Stimulated activated naive B cell treated with anti-CD40 and anti-IgM and Interleukin-4, amounts not matched to agents 10 μg/mL and 1 μg/mL and 100 μg/mL, for 72 hours (primary cell): ENCODE measurements around the gene CYP1A1.
A peak's percentile ranks its signal among the peaks of the same experiment; 100 is the strongest.

ENCODE experiments used
- ATAC-seq, 2 donors: fragments of 150-1000 bp; cut with Tn5 transposase; replicated peaks; 2 replicates each; pipeline ENCODE4 v1.10.0; 2021; ENCODE audit warnings: moderate library complexity in 1 of 2
- DNase-seq: peaks from one replicate; pipeline ENCODE4 v3.0.0; 2021
- H3K27ac Mint-ChIP-seq: one replicate; pipeline ENCODE4 v1.8.0; 2022; ENCODE audit warnings: mild to moderate bottlenecking, mixed read lengths
- H3K27me3 Mint-ChIP-seq, 2 donors: one replicate each; pipeline ENCODE4 v1.8.0; 2022; ENCODE audit warnings: mixed read lengths in 2 of 2
- H3K36me3 Mint-ChIP-seq, 2 donors: one replicate each; pipeline ENCODE4 v1.8.0; 2022; ENCODE audit warnings: mixed read lengths in 2 of 2, mild to moderate bottlenecking in 1 of 2
- H3K4me1 Mint-ChIP-seq, 2 donors: one replicate each; pipeline ENCODE4 v1.8.0; 2022; ENCODE audit warnings: mixed read lengths in 2 of 2, mild to moderate bottlenecking in 1 of 2
- H3K4me3 Mint-ChIP-seq, 2 donors: one replicate each; pipeline ENCODE4 v1.8.0; 2022; ENCODE audit warnings: mild to moderate bottlenecking in 2 of 2, mixed read lengths in 2 of 2, moderate library complexity in 1 of 2
- H3K9me3 Mint-ChIP-seq, 2 donors: one replicate each; pipeline ENCODE4 v1.8.0; 2022; ENCODE audit warnings: mixed read lengths in 2 of 2, mild to moderate bottlenecking in 1 of 2

Gene CYP1A1

GRCh38 chr15:74726774-74727164 is 1.4 kb upstream of the CYP1A1 start:
- Mint-ChIP-seq H3K27ac (peak overlapping the region; percentile 89), H3K9me3 (no peaks in the 10 kb centered on the region), H3K4me1 (peaks cover 16 to 34% of the 10 kb centered on the region in 2 donors), H3K36me3 (peaks cover 2 to 4% of the 10 kb centered on the region in 2 donors), H3K4me3 (peak overlapping the region; percentile 72 to 82), H3K27me3 (peaks cover 39 to 59% of the 10 kb centered on the region in 2 donors)
- DNase-seq (no peak), ATAC-seq (peak; percentile 1 to 7)

GRCh38 chr15:74725845-74726773 is 781 bp upstream of the CYP1A1 start:
- Mint-ChIP-seq H3K4me3 (peak overlapping the region; percentile 72 to 82), H3K27ac (peak overlapping the region; percentile 89), H3K36me3 (peaks cover 2 to 4% of the 10 kb centered on the region in 2 donors), H3K27me3 (peaks cover 35 to 52% of the 10 kb centered on the region in 2 donors), H3K4me1 (peaks cover 16 to 34% of the 10 kb centered on the region in 2 donors), H3K9me3 (no peaks in the 10 kb centered on the region)
- ATAC-seq = peak; percentile 78 to 84
- DNase-seq = peak; percentile 72

- no peak for DNase-seq
- peaks cover 24 to 38% of the 10 kb centered on the region in 2 donors for H3K27me3 Mint-ChIP-seq
These were observed 631 bp downstream of the CYP1A1 start for GRCh38 chr15:74724570-74725224.

GRCh38 chr15:74723754-74724334 is 1.5 kb downstream of the CYP1A1 start:
- H3K36me3 Mint-ChIP-seq = peaks cover 2 to 4% of the 10 kb centered on the region in 2 donors
- H3K27me3 Mint-ChIP-seq = peaks cover 24 to 36% of the 10 kb centered on the region in 2 donors
- no peak overlapping the region for H3K4me3 Mint-ChIP-seq
- DNase-seq = no peak
- H3K27ac Mint-ChIP-seq = no peak overlapping the region
- no peaks in the 10 kb centered on the region for H3K9me3 Mint-ChIP-seq
- peaks cover 16 to 34% of the 10 kb centered on the region in 2 donors for H3K4me1 Mint-ChIP-seq
- ATAC-seq = peak; percentile 33 to 35

More at GRCh38 chr15:74724570-74725224, 631 bp downstream of the CYP1A1 start:
- H3K4me1 Mint-ChIP-seq = peaks cover 16 to 34% of the 10 kb centered on the region in 2 donors
- H3K4me3 Mint-ChIP-seq = peak overlapping the region; percentile 72 to 82
- H3K36me3 Mint-ChIP-seq = peaks cover 2 to 4% of the 10 kb centered on the region in 2 donors
- peak overlapping the region; percentile 81 for H3K27ac Mint-ChIP-seq
- H3K9me3 Mint-ChIP-seq = no peaks in the 10 kb centered on the region
- ATAC-seq = no peak

- peaks cover 2 to 4% of the 10 kb centered on the region in 2 donors for H3K36me3 Mint-ChIP-seq
- no peak overlapping the region for H3K27ac Mint-ChIP-seq
- ATAC-seq (no peak), DNase-seq (no peak)
- H3K27me3 Mint-ChIP-seq = peaks cover 24 to 36% of the 10 kb centered on the region in 2 donors
- H3K4me3 Mint-ChIP-seq = no peak overlapping the region
- H3K4me1 Mint-ChIP-seq = peaks cover 16 to 34% of the 10 kb centered on the region in 2 donors
- H3K9me3 Mint-ChIP-seq = no peaks in the 10 kb centered on the region
These were observed 2.1 kb downstream of the CYP1A1 start for GRCh38 chr15:74723187-74723586.

- no peaks in the 10 kb centered on the region for H3K9me3 Mint-ChIP-seq
- peaks cover 19 to 30% of the 10 kb centered on the region in 2 donors for H3K27me3 Mint-ChIP-seq
- no peak overlapping the region for H3K27ac Mint-ChIP-seq
- peaks cover 16 to 34% of the 10 kb centered on the region in 2 donors for H3K4me1 Mint-ChIP-seq
- no peak for DNase-seq
- no peak overlapping the region for H3K4me3 Mint-ChIP-seq
- H3K36me3 Mint-ChIP-seq = peaks cover 2 to 4% of the 10 kb centered on the region in 2 donors
- ATAC-seq = no peak
These were observed 2.7 kb downstream of the CYP1A1 start for GRCh38 chr15:74722591-74722990.

- no peak overlapping the region for H3K27ac Mint-ChIP-seq
- no peak overlapping the region for H3K4me3 Mint-ChIP-seq
- H3K9me3 Mint-ChIP-seq = no peaks in the 10 kb centered on the region
- DNase-seq = no peak
- no peaks in the 10 kb centered on the region for H3K27me3 Mint-ChIP-seq
- no peak for ATAC-seq
- H3K4me1 Mint-ChIP-seq = no peaks in the 10 kb centered on the region
- no peaks in the 10 kb centered on the region for H3K36me3 Mint-ChIP-seq
These were observed 8.7 kb downstream of the CYP1A1 start for GRCh38 chr15:74716651-74717050.

GRCh38 chr15:74712311-74712710 is 13.0 kb downstream of the CYP1A1 start:
- H3K4me1 Mint-ChIP-seq = no peaks in the 10 kb centered on the region
- DNase-seq (no peak), ATAC-seq (no peak)
- H3K9me3 Mint-ChIP-seq = no peaks in the 10 kb centered on the region
- H3K27me3 Mint-ChIP-seq = peaks cover 14 to 18% of the 10 kb centered on the region in 2 donors
- no peaks in the 10 kb centered on the region for H3K36me3 Mint-ChIP-seq
- no peak overlapping the region for H3K27ac Mint-ChIP-seq
- no peak overlapping the region for H3K4me3 Mint-ChIP-seq

GRCh38 chr15:74710319-74711094 is 14.8 kb downstream of the CYP1A1 start:
- Mint-ChIP-seq H3K4me3 (no peak overlapping the region), H3K36me3 (no peaks in the 10 kb centered on the region), H3K9me3 (no peaks in the 10 kb centered on the region), H3K4me1 (no peaks in the 10 kb centered on the region), H3K27ac (no peak overlapping the region), H3K27me3 (peaks cover 21 to 29% of the 10 kb centered on the region in 2 donors)
- DNase-seq (no peak), ATAC-seq (no peak)

- Mint-ChIP-seq H3K4me3 (no peak overlapping the region), H3K27ac (no peak overlapping the region), H3K36me3 (no peaks in the 10 kb centered on the region), H3K9me3 (no peaks in the 10 kb centered on the region), H3K27me3 (peaks cover 21 to 33% of the 10 kb centered on the region in 2 donors), H3K4me1 (no peaks in the 10 kb centered on the region)
- no peak for DNase-seq
- ATAC-seq = no peak
These were observed 15.4 kb downstream of the CYP1A1 start for GRCh38 chr15:74709892-74710291.

GRCh38 chr15:74709011-74709410 is 16.3 kb downstream of the CYP1A1 start:
- Mint-ChIP-seq H3K4me1 (no peaks in the 10 kb centered on the region), H3K27me3 (peaks cover 21 to 33% of the 10 kb centered on the region in 2 donors), H3K4me3 (no peak overlapping the region), H3K9me3 (no peaks in the 10 kb centered on the region), H3K36me3 (no peaks in the 10 kb centered on the region), H3K27ac (no peak overlapping the region)
- no peak for ATAC-seq
- DNase-seq = no peak

- H3K27ac Mint-ChIP-seq = peak overlapping the region; percentile 100
These were observed 28.5 kb downstream of the CYP1A1 start for GRCh38 chr15:74696808-74697207.

GRCh38 chr15:74696398-74696729 is 29.0 kb downstream of the CYP1A1 start:
- no peaks in the 10 kb centered on the region for H3K9me3 Mint-ChIP-seq
- DNase-seq (no peak), ATAC-seq (no peak)
- H3K36me3 Mint-ChIP-seq = peaks cover 4 to 6% of the 10 kb centered on the region in 2 donors
- peaks cover 18 to 29% of the 10 kb centered on the region in 2 donors for H3K4me1 Mint-ChIP-seq
- peak overlapping the region; percentile 99 to 100 for H3K4me3 Mint-ChIP-seq
- peak overlapping the region; percentile 100 for H3K27ac Mint-ChIP-seq
- H3K27me3 Mint-ChIP-seq = peaks cover 0 to 1% of the 10 kb centered on the region in 2 donors

More at GRCh38 chr15:74696808-74697207, 28.5 kb downstream of the CYP1A1 start:
- Mint-ChIP-seq H3K4me1 (peaks cover 18 to 29% of the 10 kb centered on the region in 2 donors), H3K36me3 (peaks cover 4 to 6% of the 10 kb centered on the region in 2 donors), H3K9me3 (no peaks in the 10 kb centered on the region), H3K4me3 (peak overlapping the region; percentile 99 to 100), H3K27me3 (peaks cover 4 to 6% of the 10 kb centered on the region in 2 donors)
- DNase-seq = no peak
- ATAC-seq = no peak
